GM11168 (cell line): Measurements from ENCODE around the gene PNPO.

Experiments used
- in situ Hi-C: fragments of 300-500 bp; cut with MboI; formaldehyde crosslinking; loops from one replicate; pipeline ENCODE4 v1.12.0; 2022; ENCODE audit warnings: low sequenced_read_pairs; ENCODE audit not compliant: unreplicated experiment

PNPO gene

DNA sequence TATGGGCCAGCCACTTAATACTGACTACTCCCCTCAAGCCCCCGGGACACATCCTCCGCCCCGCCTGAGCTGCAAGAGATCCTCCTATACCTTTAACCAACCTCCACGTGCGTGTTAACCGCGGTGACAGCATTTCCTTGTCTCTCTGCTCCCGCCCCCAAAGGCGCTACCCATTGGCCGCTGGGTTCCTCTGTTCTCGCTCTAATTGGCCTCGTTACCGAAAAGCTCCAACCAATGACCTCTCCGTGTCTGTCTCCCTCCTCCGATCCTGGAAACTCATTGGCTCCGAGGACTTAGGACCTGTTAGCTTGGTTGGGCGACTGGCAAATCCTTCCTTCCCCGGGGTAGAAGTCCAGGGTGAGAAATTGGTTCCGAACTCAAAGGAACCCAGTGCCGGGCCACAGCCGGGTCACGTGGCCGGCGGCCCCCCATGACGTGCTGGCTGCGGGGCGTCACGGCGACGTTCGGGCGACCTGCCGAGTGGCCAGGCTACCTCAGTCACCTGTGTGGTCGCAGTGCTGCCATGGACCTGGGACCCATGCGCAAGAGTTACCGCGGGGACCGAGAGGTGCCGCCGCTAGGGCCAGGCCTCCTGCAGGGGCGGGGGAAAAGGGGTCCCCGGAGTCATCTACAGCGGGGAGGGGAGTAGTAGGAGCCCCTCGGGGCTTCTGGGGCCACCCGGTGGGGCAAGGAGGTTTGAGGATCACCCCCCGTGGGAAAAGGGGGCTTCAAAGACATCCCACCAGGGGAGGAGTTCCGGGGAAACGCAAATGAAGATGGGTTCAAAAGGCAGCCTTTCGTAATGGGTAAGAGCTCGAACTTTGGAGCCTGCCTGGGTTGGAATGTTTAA is at the start of gene PNPO:
Gene PNPO, plus strand, starts transcription at position 326 of the 850 bp plus-strand sequence. Its CDS starts 105 bp downstream, at position 431.
- in situ Hi-C loops, result no loop called here

DNA sequence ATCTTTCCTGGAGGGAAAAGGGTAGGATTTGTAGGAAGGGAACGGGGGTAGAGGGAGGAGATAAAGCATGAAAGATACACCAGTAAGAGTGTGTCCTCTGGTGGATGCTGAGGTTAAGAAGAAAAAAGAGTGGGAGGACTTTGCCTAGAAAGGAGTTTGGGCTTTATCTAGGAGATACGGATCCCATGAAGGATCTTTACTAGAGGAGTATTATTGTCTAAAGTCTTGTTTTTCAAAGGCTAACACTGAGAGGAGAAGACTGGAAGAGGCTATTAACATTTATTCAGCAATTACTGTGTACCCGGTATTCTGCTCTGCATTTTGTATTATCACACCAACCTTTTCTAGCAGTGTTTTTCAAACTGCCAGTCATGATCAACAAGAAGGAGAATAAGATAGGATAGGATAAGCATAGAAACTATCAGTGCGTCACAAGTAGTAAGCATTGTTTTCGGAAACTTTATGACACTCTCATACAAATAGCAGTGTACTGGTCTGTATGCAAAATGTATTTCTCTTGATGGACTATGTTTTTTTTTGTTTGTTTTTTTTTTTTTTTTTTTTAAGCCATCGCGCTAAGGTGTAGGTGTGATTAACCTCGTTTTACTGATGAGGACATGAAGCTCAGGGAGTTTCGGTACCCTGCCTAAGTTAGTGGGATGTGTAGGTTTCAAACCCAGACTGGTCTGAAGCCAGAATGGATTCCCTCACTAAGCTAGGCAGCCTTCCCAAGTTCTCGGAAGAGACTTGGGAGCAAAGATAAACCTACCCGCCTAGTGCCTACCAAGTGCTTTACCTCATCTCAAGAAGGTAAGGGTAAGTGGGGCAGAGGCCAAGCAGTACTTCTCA is 46.6 kb upstream of the PNPO start:
- in situ Hi-C loops, result no loop called here

DNA sequence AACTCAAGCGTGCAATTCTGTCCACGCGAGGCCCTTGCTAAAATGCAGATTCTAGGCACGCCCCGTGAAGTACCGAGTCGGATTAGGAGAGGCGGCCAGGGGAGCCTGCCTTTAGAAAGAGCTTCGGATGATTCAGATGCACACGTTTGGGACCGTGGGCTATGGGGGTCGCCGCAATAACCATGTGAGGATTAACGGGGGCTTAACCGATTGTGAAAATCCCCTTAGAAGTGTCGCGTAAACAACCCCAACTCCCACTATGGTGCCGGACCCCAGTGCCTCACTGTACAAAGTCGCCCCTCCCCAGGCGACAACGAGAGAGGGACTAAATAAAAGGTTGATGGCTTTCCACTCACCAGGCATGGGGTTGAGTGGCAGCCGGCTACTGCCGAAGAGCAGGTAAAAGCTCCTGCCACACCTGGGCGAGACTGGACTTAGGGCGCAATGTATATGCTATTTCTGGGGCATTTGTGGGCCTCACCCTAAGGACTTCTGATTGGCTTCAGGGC is 46.0 kb upstream of the PNPO start:
- in situ Hi-C loops, result no loop called here

DNA sequence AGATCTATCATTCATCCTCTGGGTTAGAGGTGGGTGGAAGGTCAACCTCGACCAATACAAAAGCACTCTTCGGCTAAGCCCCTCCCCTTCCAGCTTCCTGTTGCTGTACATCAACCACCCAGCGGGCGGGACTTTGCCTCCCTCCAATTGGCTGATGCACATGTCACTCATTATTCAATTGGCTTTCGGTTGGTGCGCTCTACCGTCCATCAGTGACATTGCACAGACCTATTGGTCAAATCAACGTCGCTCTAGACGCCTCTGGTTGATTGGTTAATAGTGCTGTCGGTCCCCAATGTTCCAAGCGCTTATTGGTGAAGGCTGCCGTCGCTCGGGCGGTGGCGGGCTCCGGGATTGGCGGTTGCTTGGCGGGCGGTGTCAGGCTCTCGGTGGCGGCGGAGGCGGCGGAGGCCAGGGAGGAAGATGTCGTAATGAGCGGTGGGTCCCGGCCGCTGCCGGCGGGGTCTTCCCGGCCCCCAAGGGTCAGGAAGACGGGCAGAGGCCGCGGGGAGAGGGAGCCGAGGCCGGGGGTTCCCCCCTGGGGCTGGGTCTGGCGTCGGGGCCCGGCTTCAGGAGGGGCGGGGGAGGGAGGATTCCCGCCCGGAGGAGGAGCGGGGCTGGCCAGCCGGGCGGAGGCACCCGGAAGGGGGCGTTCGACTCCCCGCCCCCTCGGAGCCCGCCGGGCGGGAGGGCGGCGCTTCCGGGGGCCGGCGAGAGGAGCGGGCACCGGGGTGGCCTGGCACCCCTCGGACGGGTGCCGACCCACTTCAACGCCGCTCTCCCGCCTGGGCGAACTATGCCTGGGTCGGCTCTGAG is 45.3 kb upstream of the PNPO start, which contains the start of gene SP2:
Gene SP2, plus strand, starts transcription at position 381 of the 816 bp plus-strand sequence. Its CDS starts 51 bp downstream, at position 432.
- in situ Hi-C loops, result no loop called here

DNA sequence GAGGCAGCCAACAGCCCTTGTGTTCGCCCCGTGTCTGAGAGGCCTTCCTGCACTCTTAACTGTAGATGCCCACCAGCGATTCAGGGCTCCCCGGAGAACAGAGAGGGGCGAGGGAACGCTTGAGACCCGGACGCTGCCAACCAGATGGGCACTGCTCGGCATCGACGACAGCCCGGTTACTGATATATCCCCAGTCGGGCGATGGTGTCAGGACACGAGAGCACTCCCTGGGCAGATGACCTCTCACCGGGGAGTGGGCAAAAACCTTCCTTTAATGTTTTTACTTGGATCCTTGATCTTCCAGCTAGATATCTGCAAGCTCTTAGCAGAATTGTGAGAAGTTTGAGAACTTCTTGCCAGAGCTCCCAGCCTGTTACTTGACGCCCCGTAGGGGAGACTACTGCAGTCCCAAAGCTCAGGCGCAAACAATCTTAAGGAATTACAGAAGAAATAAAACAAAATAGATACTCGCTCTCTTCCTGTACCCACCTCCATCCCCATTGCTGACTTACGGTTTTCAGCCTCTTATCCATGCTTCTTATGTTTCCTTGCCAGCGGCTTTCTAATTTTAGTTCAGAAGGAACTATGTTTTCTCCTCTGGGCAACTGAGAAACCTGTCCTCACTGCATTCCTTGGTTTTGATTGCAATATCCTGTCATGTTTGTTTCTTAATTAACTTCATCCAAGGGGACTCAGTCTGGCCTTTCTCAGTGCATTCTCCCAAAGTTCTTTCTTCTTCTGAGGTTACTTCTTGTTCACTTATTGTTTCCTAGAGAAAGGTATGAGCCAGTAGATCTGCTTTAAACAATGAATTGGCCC is 44.5 kb upstream of the PNPO start:
- in situ Hi-C loops, result no loop called here

DNA sequence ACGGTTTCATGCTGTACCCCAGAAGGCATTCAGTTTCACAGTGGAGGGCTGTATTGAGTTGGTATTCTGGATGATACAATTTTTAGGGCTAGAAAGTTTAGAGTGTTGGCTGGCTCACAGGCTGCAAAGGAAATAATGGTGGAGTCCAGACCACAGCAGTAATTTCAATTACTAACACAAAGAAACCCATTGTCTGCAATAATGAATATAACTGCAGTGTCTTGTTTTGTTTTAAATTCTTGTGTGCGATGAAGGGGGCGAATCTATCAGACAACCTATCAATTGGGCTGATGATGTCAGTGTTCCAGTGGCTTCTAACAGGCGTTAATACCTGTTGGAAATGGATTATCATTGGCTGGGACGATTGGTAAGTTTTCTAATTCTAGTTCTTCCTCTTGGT is 43.8 kb upstream of the PNPO start:
- in situ Hi-C loops, result no loop called here

GRCh38 chr17:47898241-47898640 is 43.1 kb upstream of the PNPO start:
- in situ Hi-C loops, result no loop called here

DNA sequence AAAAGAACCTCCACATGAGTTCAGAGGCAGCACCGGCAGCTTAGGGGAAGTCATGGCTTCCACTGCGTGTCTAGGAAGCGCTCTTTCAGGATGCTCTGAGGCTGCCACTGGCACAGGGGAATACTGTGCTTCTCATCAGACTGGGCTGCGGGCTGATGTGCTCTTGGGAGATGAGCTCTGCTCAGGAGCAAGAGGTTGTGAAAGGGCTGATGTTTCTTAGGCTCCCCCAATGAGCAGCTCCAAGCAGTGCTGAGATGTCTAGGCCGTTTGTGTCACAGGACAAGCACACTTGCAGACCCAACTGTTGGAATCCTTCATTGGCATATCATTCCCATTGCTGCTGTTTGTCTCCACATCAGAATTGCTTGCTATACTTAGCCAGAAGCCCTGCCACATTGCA is 41.7 kb upstream of the PNPO start:
- in situ Hi-C loops, result no loop called here

DNA sequence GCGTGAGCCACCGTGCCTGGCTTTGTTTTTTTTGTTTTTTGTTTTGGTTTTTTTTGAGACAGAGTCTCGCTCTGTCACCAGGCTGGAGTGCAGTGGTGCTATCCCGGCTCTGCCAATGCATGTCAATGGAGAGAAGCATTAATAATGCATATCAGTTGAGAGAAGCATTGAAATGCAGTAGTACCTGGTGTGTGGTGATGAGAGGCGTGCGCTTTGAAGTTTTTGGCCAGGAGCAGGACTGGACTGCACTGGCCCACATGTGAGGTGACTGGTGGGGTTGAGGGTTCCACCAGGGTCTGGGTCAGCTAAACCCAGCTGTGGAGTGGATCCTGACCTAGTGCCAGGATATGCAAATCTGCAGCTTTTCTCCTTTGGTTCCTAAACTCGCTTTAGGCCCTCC is 39.9 kb upstream of the PNPO start:
- in situ Hi-C loops, result no loop called here

DNA sequence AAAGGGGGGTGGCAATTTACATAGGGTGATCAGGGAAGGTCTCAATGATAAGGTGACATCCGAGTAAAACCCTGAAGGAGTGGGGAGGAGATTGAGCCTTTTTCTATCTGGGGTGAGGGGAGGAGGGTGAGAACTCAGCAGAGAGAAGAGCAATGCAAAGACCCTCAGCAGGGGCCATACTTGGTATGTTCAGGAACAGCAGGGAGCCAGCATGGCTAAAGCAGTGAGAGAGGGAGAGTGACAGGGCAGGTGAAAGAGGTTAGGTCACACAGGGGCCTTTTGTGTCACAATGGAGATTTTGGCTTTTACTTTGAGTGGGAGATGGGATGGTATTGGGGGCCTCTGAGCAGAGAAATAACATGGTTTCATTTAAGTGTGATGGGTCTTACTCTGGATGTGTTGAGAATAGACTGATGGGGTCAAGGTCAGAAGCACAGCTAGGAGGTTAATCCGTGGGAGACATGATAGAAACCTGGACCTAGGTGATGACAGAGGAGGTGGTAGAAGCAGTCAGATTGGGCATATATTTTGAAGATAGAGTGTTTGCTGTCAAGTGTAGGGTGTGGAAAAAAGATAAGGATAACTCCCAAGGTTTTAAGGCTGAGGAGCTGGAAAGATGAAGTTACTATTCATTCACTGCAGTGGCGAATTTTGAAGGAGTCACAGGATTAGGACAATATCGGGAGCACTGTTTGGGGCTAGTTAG is 39.2 kb upstream of the PNPO start:
- in situ Hi-C loops, result no loop called here

GRCh38 chr17:47905221-47905733 is 36.1 kb upstream of the PNPO start:
- in situ Hi-C loops, result no loop called here

DNA sequence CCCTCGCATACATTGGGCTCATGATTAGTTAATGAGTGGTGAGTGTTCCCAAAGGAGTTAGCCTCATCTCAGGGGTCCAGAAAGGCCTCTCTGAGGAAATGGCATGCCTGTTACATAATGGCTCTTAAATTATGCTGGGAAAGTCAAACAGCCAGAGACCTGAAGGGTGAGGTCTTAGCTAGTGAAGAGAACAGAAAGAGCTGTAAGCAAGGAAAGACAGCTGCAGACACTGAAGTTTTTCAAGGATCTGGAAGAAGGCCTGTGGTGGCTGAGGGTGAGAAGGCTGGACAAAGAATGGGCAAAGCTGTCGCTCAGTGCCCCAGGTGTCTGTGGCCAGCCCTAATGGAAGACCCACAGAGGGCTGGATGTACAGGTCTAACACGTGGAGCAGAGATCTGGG is 34.9 kb upstream of the PNPO start:
- in situ Hi-C loops, result no loop called here

GRCh38 chr17:47907932-47908562 is 33.3 kb upstream of the PNPO start:
- in situ Hi-C loops, result no loop called here

- in situ Hi-C loops, result no loop called here
Observed at GRCh38 chr17:47913050-47913449, 28.3 kb upstream of the PNPO start.

GRCh38 chr17:47914306-47914948 is 26.9 kb upstream of the PNPO start:
- in situ Hi-C loops, result no loop called here

- in situ Hi-C loops, result no loop called here
Observed at GRCh38 chr17:47915776-47916398, 25.5 kb upstream of the PNPO start.
